GM21381 (cell line): ENCODE results near the gene UNC45A.
"Not testable (repeated sequence)": the region's sequence is repeated elsewhere in the genome, so short reads cannot be mapped to it uniquely, and the experiment has no call there.

Experiments
- ATAC-seq: cut with Tn5 transposase; IDR thresholded peaks from one replicate; pipeline ENCODE4 v1.9.1; 2021; ENCODE audit warnings: mild to moderate bottlenecking, moderate library complexity; ENCODE audit not compliant: unreplicated experiment

Gene UNC45A

DNA sequence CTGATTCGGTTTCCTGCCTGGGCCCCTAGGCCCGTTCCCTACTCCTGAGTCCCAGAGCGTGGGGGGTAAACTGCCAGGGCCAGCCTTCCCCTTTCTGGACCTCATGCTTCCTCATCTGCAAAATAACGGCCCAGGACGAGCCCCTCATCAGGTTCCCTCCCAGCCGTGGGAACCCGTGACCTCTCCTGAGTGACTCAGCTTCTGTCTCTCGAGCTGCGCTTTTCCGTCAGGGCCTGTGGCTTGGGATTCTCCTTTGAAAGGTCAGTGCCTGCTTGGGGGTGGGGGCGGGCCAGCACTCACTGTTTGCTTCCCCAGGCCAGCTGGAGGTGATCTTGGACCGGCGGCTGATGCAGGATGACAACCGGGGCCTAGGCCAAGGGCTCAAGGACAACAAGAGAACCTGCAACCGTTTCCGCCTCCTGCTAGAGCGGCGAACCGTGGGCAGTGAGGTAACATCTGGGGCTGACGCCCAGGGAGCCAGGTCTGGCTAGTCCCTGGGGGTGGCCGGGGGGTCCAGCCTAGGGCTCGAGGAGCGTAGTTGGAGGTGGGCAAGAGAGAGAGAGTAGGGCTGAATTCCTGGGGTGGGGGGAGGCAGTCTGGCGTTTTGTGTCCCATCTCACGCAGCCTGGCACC is 19.2 kb upstream of the UNC45A start:
- no peak for ATAC-seq

DNA sequence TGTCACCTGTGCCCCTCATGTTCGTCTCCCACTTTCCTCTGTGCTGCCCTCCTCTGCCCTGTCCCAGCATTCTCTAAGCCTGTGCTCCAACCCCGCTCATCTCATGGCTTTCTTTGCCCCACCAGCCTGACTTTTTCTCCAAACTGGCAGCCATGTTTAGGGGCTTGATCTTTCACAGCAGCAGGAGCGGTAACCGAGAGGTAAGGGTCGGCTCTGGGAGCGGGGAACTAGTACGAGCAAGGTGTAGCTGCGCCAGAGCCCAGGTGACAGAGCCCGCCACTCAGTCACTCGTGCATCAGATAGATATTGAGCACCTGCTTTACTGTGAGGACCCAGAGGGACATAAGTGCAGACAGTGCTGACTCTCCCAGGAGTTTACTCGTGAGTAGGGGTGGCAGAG is 18.6 kb upstream of the UNC45A start:
- ATAC-seq, result no peak

DNA sequence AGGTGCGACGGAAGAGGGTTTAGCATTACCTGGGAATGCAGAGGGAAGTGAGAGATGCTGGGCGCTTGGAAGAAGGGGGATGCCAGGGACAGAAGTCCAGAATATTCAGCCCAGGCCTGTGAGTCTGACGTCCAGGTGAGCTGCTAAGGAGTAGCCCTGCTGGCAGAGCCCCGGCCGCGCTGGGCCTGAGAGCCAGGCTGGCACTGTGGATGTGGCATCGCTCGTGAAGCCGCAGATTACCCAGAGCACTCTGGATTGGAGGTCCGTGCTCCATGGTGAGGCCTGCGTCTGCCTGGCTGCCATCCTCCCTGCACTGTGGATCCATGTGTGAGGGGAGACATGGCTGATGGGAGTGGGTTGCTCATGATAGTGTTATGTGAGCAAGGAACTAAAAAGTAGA is 17.5 kb upstream of the UNC45A start:
- ATAC-seq, result no peak

DNA sequence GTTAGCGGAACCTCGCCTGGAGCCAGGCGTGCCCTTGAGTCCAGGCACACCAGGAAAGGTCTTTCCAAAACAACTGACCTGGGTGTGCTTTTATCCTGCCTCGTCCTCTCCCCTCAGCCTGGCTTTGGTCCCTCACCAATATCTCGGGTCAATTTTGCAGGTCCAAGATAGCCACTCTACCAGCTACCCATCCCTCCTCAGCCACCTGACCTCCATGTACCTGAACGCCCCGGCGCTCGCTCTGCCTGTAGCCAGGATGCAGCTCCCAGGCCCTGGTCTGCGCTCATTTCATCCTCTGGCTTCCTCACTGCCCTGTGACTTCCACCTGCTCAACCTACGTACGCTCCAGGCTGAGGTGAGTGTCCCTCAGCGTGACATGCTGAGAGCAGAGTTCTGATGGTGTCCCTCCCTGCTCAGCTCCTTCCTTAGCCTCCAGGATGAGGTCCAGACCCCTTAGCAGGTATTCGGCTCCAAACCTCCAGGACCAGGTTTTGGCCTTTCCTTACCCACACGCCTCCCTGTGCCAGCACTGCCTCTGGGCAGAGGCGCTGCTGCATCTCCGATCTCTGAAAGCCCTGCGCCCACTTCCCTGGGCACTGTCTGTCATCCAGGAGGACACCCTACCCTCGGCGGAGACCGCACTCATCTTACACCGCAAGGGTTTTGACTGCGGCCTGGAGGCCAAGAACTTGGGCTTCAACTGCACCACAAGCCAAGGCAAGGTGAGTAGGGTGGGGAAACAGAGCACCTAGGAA is 16.9 kb upstream of the UNC45A start:
- no peak for ATAC-seq

DNA sequence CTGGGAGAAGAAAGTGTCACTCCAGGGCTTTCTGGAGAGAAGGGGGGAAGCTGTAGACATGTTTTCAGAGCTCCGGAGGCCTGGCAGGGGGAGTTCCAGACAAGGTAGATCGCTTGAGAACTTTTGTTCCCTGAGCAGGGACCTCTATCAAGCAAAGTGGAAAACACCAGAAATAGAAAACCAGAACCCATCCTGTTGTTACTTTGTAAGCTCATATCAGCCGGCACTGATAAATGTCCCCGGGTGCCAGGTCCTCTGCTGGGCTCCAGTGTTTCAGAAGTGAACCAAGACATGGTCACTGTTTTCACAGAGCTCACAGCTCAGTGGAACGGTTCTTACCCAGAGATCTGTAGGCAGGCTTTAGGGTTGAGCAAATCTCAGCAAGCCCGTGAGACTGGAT is 16.2 kb upstream of the UNC45A start:
- ATAC-seq, result no peak

DNA sequence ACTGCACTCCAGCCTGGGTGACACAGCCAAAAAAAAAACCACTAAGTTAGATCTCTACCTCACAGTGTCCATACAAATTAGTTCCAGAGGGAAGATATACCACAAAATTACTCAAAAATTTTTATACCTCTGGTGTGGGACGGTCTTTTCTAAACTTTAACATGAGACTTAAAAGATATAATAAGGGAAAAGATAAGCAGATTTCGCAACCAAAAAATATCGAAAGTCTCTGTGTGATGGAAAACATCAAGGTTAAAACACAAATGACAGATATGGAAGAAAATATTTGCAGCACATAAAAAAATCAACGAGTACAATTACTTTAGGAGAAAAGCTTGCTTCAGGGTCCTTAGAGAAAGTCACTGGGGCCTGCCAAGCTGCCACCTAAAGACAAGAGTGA is 13.2 kb upstream of the UNC45A start:
- ATAC-seq, result no peak

DNA sequence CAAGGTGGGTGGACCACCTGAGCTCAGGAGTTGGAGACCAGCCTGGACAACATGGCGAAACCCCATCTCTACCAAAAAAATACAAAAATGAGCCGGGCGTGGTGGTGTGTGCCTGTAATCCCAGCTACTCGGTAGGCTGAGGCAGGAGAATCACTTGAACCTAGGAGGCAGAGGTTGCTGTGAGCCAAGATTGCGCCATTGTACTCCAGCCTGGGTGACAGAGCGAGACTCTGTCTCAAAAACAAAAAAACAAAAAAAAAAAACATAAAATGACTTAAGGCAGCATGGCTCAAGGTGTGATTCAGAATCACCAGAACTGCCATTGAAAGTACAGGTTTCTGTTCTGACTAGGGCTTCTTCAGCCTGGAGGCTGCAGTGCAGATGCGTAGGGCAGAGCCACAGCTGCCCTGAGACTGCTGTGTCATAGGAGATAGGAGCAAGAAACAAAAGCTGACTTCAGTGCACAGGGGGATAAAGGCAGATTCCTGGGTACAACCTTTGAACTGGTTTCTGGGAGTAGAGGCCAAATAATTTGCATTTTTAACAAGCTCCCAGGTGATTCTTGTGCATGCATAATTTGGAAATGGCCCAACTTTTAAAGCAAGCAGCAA is 12.3 kb upstream of the UNC45A start:
- peak; percentile 77 for ATAC-seq

DNA sequence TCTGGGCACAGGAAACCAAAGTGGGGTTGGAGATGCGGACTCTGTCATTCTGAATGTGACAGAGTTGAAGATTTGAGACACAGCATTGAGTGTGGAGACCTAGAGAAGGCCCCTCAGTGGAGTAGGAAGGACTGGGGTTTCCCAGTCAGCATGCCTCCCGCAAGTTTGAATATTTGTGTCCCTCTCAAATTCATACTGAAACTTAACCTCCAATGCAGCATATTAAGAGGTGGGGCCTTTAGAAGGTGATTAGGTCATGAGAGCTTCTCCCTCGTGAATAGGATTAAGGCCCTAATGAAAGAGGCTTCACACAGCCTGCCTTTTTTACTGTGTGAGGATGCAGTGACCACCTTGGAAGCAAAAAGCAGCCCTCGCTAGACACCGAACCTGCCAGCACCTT is 10.7 kb upstream of the UNC45A start:
- ATAC-seq, result no peak

DNA sequence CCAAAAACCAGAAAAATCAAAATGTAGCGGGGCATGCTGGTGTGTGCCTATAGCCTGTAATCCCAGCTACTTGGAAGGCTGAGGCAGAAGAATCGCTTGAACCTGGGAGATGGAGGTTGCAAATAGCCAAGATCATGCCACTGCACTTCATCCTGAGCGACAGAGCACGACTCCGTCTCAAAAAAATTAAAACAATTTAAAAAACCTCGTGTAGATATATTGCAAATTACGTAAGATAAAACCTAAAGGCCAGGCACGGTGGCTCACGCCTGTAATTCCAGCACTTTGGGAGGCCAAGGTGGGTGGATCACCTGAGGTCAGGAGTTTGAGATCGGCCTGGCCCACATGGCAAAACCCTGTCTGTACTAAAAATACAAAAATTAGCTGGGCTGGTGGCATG is 8.3 kb upstream of the UNC45A start:
- not testable (repeated sequence) for ATAC-seq

DNA sequence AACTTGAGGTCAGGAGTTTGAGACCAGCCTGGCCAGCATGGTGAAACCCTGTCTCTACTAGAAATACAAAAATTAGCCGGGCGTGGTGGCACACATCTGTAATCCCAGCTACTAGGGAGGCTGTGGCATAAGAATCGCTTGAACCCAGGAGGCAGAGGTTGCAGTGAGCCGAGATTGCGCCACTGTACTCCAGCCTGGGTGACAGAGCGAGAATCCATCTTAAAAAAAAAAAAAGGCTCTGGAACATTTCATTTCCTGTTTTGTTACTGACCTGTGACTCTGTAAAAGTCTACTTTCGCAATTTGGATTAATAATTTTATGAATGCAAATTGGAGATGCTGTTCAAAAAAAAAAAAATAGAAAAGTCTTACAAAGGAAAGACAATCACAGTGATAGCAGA is 7.0 kb upstream of the UNC45A start:
- not testable (repeated sequence) for ATAC-seq

DNA sequence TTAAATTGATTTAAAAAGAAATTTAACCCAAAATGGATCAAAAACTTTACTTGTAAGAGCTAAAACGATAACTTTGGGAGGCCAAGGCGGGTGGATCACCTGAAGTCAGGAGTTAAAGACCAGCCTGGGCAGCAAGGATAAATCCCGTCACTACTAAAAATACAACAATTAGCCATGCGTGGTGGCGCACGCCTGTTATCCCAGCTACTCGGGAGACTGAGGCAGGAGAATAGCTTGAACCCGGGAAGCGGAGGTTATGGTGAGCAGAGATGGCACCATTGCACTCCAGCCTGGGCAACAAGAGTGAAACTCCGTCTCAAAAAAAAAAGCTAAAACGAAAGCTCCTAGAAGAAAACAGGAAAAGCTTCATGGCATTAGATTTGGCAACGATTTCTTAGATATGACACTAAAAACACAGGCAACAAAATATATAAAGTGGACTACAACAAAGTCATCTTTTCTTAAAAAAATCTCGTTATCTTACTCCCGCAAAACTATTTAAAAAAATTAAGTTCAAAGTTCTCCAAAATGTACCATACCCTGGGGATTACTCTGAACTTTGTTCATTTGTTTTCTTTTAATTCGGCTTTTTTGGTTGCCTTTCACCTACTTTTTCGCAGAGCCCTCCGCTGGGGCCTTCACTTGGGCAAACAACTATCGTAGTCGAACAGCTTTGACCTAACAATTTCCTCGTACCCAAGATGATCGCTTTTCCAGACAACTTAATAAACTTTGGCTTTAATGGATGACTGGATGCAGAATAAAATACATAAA is 5.7 kb upstream of the UNC45A start:
- no peak for ATAC-seq

DNA sequence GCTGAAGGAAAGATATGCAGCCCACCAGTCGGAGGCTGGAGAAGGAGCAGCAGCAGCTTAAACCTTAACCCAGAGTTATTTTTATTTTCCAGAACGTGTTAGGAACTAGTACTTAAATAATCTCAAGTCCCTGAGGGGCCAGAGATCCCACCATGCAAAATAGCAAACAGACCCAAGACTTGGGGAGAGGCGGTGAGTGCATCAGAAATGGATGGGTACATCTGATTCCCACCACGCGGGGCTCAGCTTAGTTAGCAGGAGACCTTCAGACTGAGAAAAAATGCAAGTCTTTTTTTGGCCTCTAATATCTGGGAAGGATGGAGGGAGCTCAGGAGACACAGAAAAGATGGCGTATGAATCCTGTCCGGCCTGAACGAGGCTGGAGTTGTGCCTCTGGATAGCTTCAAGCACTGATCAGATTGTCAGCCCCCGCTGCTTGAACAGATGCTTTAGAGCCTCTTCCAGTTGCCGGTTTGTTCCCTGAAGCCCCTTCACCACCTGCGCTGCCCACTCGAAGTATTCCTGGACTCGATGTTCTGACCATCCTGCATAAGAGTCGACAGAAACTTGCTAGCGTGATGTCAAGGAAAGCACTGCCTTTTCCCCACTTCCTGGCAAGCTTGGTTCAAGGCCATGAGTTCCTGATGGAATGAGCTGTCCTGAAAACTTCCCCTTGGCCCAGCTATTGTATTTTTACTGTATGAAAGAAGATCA is 4.1 kb upstream of the UNC45A start:
- no peak for ATAC-seq

DNA sequence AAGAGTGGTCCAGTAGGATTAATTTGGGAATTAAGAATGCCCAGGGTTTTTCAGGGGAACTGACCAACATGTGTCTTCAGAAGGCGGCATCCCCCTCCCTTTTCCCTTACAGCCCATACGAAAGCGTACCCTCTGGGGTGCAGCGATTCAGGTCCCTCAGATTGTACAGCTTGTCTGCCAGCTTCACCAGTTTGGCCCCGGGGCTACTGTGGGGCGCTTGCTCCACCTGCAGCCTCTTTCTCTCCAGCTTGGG is 3.6 kb upstream of the UNC45A start:
- ATAC-seq, result no peak

DNA sequence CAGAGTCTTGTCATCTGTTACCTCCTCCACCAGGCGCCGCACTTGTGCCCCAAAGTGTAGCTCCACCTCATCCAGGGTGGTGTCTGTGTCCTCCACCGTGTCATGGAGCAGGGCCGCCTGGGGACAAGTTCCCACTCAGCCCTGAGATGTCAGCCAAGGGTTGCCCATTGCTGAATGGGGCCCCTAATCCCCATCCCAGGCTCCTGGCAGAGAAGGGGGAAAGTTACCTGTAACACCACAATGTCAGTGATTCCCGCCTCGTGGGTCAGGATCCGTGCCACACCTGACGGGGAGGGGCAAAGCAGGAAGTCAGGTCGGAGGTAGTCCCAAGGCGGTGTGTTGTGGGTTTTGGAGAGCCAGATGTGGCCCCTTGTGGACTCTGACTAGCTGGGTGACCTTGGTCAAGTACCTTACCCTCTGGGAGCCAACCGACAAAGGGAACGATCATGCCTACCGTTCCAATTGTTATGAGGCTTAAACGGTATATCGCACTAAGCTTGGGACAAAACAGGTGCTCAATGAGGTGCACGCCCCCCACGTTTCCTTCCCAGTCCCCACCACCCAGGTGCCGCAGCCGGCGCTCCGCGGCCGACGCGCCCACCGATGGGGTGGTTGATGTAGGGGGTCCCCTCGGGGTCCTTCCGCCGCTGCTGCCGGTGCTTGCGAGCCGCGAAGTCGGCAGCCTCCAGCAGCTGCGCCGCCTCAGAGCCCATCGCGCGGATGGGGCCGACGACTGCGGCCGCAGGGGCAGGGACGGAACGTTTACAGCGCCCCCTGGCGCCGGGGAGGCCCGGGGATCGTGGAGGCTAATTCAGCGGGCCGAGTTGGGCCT is 3.0 kb upstream of the UNC45A start, which contains the start of gene HDDC3:
TSS of gene HDDC3 (minus strand) at position 722 of the 832 bp plus-strand sequence. CDS start at position 713, 9 bp downstream.
- ATAC-seq, result peak; percentile 46

DNA sequence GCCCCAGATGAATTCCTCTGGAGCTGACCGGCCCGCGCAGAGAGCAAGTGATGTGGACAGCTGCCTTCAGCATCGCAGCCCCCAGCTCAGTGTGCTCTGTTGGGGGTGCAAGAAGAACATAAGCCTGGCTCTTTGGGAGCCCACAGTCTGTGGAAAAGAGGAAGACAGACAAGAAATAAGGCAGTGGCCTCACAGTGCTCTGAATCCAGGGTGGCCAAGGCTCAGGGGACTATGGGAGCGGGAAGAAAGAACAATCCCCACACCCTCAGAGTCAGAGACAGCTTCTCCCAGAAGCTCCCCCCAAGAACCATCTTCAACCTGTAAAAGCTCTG is 2.5 kb upstream of the UNC45A start:
- no peak for ATAC-seq

DNA sequence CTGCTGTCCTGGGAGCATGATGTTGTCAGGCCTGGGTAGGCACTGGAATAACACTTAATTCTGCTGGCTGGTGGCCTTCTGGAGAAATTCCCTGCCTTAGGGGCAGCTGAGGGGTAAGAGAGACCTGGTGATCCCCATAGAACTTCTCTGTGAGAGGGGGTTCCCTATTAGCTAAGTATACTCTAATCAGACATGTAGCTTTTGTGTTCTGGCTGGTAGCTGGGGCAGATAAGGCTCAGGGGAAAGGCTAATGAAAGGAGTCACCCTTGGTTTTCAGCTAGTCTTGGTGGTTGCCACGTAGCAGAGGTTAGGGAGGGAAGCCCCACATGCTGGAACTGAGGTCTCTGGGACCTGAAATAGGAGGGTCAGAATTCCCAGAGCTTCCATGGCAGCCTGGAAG is 1.8 kb upstream of the UNC45A start:
- no peak for ATAC-seq

DNA sequence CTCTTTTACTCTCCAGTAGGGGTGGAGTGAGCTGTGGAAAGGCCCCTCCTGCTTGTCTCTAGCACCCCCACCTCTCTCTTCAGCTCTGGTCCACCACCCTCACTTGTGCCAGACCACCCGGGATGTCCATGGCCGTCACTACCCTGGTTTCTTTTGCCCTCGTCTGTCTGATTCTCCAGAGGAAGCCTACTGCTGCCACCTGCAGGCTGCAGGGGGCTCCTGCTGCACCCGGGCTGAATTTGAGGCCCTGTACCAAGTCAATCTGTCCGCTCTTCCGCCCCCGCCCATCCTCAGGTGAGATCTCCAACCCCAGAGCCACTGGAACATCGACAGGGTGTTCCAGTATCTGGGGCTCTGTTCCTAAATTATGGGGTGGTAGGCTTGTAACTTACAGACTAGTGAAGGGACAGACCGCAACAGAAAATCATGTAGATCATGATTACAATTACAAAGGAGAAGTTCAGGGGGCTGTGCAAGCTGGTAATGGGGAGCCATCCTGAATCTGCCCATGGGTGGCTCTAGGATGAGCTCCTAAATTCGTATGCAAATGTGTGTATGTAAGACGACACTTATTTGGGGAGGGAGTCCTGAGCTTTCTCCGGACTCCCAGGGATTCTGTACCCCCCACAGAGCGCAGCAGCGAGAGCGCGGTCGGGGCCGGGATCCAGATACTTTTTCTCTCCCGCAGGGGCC is 683 bp upstream of the UNC45A start:
- ATAC-seq, result peak; percentile 29

DNA sequence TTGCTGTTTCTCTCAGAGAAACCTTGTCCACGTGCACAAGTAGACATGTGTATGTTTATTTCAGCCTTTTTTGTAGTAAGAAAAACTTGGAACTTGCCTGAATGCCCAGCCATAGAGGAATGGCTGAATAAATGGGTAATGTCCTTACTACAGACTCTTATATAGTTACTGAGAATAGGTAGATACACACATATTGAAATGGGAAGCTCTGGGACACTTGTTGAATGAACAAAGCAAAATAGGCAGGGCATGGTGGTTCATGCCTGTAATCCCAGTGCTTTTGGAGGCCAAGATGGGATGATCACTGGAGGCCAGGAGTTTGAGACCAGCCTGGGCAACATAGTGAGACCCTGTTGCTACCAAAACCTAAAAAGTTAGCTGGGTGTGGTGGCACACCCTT is 1.7 kb downstream of the UNC45A start:
- no peak for ATAC-seq

DNA sequence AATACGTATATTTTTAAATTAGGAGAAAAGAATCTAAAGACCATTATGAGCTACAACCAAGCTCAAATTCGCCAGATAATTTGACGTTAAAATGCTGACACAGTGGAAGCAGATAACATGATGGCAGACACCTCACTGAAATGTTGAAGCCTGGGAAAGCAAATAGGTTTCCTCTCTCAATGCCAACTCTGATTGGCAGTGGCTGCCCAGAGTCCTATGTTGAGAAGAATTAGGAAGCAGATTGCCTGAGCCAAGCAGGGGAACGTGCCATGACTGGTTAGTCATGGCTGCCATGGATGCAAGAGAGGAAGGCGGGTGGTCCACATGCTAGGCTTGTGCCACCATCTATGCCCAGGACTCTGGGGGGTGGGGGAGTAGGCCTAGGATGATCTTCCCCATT is 3.2 kb downstream of the UNC45A start:
- ATAC-seq, result no peak

DNA sequence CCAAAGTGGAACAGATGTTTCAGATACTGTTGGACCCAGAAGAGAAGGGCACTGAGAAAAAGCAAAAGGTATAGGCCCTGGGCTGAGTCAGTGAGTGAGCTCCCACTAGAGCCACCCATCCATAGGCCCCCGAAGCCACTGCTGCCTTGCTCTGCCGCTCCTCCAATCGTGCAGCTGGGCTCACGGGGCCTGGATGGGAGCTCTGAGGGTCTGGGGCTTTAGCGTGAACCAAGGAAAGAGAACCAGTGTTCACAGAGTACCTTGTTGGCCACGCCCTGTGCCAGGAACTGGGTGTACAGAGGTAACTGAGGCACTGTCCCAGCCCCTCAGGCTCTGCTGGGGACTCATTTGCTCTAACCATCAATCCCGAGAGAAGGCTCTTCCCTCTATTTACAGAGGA is 4.7 kb downstream of the UNC45A start:
- ATAC-seq, result no peak
